ENCODE data around the gene NPHP4. TPM values are rescaled to one million over a fixed set of nuclear protein-coding genes. Genes with fewer than 3 reads are reported as not detected.

Gene NPHP4
- total RNA-seq, 6 experiments from 2014 or later, result 1.5 to 6.0 (median 2.0) TPM

GRCh38 chr1:5938101-5938646 lies 54.1 kb downstream of the NPHP4 start:
- H3K4me1 ChIP-seq, result peaks cover 0 to 10% (median 4%) of the 10 kb centered on the region in 4 donors
- 100% methylated on average over 2 of the region's 17 CpGs for WGBS (ENCODE audit: insufficient coverage, low coverage, low lambda C conversion rate, missing lambda C conversion rate)
- intact Hi-C loops (cut with DNase I), result no loop called here
- ATAC-seq, result no peak
- no peak overlapping the region for H3K27ac ChIP-seq
- TF ChIP-seq, protein P1, sequence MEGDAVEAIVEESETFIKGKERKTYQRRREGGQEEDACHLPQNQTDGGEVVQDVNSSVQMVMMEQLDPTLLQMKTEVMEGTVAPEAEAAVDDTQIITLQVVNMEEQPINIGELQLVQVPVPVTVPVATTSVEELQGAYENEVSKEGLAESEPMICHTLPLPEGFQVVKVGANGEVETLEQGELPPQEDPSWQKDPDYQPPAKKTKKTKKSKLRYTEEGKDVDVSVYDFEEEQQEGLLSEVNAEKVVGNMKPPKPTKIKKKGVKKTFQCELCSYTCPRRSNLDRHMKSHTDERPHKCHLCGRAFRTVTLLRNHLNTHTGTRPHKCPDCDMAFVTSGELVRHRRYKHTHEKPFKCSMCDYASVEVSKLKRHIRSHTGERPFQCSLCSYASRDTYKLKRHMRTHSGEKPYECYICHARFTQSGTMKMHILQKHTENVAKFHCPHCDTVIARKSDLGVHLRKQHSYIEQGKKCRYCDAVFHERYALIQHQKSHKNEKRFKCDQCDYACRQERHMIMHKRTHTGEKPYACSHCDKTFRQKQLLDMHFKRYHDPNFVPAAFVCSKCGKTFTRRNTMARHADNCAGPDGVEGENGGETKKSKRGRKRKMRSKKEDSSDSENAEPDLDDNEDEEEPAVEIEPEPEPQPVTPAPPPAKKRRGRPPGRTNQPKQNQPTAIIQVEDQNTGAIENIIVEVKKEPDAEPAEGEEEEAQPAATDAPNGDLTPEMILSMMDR (IDR thresholded peaks at IDR 0.05), result no peak
- DNase-seq, result no peak
- no peak overlapping the region for H3K4me3 ChIP-seq
- no peaks in the 10 kb centered on the region for H3K9me3 ChIP-seq
- H3K36me3 ChIP-seq, result no peaks in the 10 kb centered on the region
- no peaks in the 10 kb centered on the region for H3K27me3 ChIP-seq

GRCh38 chr1:5937373-5937857 lies 54.8 kb downstream of the NPHP4 start:
- ATAC-seq, result no peak
- no peaks in the 10 kb centered on the region for H3K36me3 ChIP-seq
- no peaks in the 10 kb centered on the region for H3K9me3 ChIP-seq
- no peaks in the 10 kb centered on the region for H3K27me3 ChIP-seq
- intact Hi-C loops (cut with DNase I), result no loop called here
- WGBS (ENCODE audit: insufficient coverage, low coverage, low lambda C conversion rate, missing lambda C conversion rate), result 67% methylated on average over 3 of the region's 9 CpGs
- no peak for TF ChIP-seq POLR2A (IDR thresholded peaks at IDR 0.05)
- TF ChIP-seq, protein P1 (IDR thresholded peaks at IDR 0.05), result no peak
- DNase-seq, result no peak
- no peak overlapping the region for H3K27ac ChIP-seq
- no peak overlapping the region for H3K4me3 ChIP-seq
- peaks cover 0 to 12% (median 4%) of the 10 kb centered on the region in 4 donors for H3K4me1 ChIP-seq

DNA sequence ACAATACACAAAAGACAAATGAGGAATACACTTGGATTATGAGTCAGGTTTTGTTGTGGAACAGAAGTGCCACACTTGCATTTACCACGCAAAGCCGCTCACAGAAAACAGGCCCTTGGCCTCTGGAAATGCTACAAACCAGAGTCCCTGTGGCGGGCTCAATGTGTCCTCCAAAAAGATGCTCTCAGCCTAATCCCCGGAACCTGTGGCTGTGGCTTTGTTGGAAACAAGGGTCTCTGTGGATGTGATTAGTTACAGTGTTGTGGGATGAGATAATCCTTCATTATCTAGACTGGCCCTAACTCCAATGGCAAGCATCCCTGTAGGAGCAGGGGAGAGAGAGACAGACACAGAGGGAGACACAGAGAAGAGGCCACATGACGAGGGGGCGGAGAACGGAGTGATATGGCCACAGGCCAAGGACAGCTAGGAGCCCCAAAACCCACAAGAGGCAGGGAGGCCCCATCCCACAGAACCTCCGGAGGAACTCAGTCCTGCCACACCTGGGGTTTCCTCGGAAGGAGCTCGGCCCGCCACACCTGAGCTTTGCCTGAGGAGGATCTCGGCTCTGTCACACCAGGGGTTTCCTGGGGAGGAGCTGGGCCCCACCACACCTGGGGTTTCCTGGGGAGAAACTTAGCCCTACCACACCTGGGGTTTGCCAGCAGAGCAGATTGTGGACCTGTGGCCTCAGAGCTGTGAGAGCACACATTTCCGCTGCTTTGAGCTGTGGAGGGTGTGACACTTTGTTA lies 55.4 kb downstream of the NPHP4 start:
- DNase-seq, result no peak
- no peak for TF ChIP-seq POLR2A (IDR thresholded peaks at IDR 0.05)
- TF ChIP-seq, protein P1 (IDR thresholded peaks at IDR 0.05), result no peak

DNA sequence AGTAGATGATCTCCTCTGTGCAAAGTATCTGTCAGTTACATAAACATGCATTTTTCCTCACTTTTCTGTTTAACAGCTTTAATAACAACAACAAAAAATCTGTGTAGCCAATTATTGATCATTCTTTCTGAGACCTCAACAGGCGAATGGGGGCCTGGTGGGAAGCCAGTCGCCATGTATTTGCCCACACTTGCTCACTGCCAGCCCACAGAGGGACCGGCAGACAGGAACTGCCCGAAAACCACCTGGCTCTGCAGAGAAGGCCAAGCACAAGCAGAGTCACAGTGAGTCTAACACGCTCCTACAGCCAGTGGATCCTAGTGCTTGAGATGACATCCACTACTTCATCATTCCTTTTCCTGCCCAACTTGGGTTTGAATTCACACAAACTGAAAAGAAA lies 56.1 kb downstream of the NPHP4 start:
- ATAC-seq (no peak), DNase-seq (no peak)
- Histone ChIP-seq H3K4me1 (peaks cover 0 to 12% (median 4%) of the 10 kb centered on the region in 4 donors), H3K36me3 (no peaks in the 10 kb centered on the region), H3K4me3 (no peak overlapping the region), H3K27ac (no peak overlapping the region), H3K27me3 (no peaks in the 10 kb centered on the region), H3K9me3 (no peaks in the 10 kb centered on the region)
- intact Hi-C loops (cut with DNase I), result no loop called here
- TF ChIP-seq, protein P1 (IDR thresholded peaks at IDR 0.05), result no peak
- no peak for TF ChIP-seq POLR2A (IDR thresholded peaks at IDR 0.05)
- 80% methylated on average over 5 of the region's 5 CpGs for WGBS (ENCODE audit: insufficient coverage, low coverage, low lambda C conversion rate, missing lambda C conversion rate)

More for the DNA sequence above, 55.4 kb downstream of the NPHP4 start:
- intact Hi-C loops (cut with DNase I), result no loop called here
- Histone ChIP-seq H3K4me1 (peaks cover 0 to 12% (median 4%) of the 10 kb centered on the region in 4 donors), H3K27me3 (no peaks in the 10 kb centered on the region), H3K36me3 (no peaks in the 10 kb centered on the region), H3K9me3 (no peaks in the 10 kb centered on the region), H3K27ac (no peak overlapping the region), H3K4me3 (no peak overlapping the region)
- 87% methylated on average over 4 of the region's 13 CpGs for WGBS (ENCODE audit: insufficient coverage, low coverage, low lambda C conversion rate, missing lambda C conversion rate)
- no peak for ATAC-seq

Measured in right lobe of liver (tissue), 6 donors.